Prostate gland (tissue), 2 donors: ENCODE results near the gene TNFSF12. TPM values are rescaled to one million over a fixed set of nuclear protein-coding genes. Genes with fewer than 3 reads are reported as not detected.

Source experiments
- DNase-seq: peaks from one replicate; pipeline ENCODE4 v3.0.0-alpha.2; 2019; ENCODE audit warnings: low spot score
- H3K27ac ChIP-seq, 2 donors: fragments of 200-600 bp; sonication (generic); 2 replicates each; pipeline ENCODE4 v1.5.1; 2017 to 2019
- H3K27me3 ChIP-seq: fragments of 200-600 bp; sonication (generic); replicated peaks from 2 replicates; pipeline ENCODE4 v1.5.1; 2019; ENCODE audit not compliant: insufficient read depth
- H3K36me3 ChIP-seq, 2 donors: fragments of 200-600 bp; sonication (generic); 1 replicate in 1 of 2; 2 replicates in 1 of 2; pipeline versions ENCODE4 v1.5.1 to v1.8.1; 2017 to 2019
- H3K4me1 ChIP-seq: fragments of 200-600 bp; sonication (generic); replicated peaks from 2 replicates; pipeline ENCODE4 v1.5.1; 2019
- H3K4me3 ChIP-seq, 2 donors: fragments of 200-600 bp; sonication (generic); 2 replicates each; pipeline ENCODE4 v1.5.1; 2017 to 2019
- H3K9me3 ChIP-seq: fragments of 200-600 bp; sonication (generic); 2 replicates; pipeline ENCODE4 v1.5.1; 2017
- CTCF ChIP-seq, 4 experiments: fragments of 200-600 bp in 2 of 4; fragments of 450-650 bp in 2 of 4; sonication (generic) in 2 of 4; IDR thresholded peaks; 1 replicate in 3 of 4; 2 replicates in 1 of 4; pipeline ENCODE4 v1.5.1; 2016 to 2019; ENCODE audit warnings: antibody characterized with exemption in 4 of 4, mild to moderate bottlenecking in 2 of 4, moderate library complexity in 2 of 4
- POLR2A ChIP-seq: fragments of 450-650 bp; IDR thresholded peaks from one replicate; pipeline ENCODE4 v1.6.1; 2016; ENCODE audit warnings: antibody characterized with exemption, mild to moderate bottlenecking
- POLR2AphosphoS5 ChIP-seq: sonication (generic); formaldehyde crosslinking; IDR thresholded peaks from one replicate; pipeline ENCODE4 v1.6.1; 2017; ENCODE audit warnings: antibody characterized with exemption
- WGBS: methylation state at CpG from one replicate; pipeline ENCODE4 v1.1.5; 2018; 5-methylcytosine and 5-hydroxymethylcytosine counted together
- intact Hi-C: fragments of 100-400 bp; cut with DNase I; formaldehyde crosslinking; loops from one replicate; pipeline ENCODE4 v1.14.2; 2022
- total RNA-seq, 2 donors: library from RNA; depleted of rRNA; stranded (reverse); fragments of >200 nt; gene quantifications; one replicate each; pipeline ENCODE4 v1.1.0, GENCODE V29; 2016

Gene TNFSF12
- total RNA-seq, 2 donors from 2014 or later: 29.9 to 47.9 TPM

GRCh38 chr17:7572588-7573323 is 23.9 kb downstream of the TNFSF12 start:
- DNase-seq: peak; percentile 100
- whole genome bisulfite sequencing: under 1% methylated on average over 52 of the region's 73 CpGs
- Histone ChIP-seq H3K27ac (peak overlapping the region; percentile 98), H3K27me3 (no peaks in the 10 kb centered on the region), H3K36me3 (peaks cover 22 to 42% of the 10 kb centered on the region in 2 donors), H3K4me1 (no peaks in the 10 kb centered on the region), H3K4me3 (peak overlapping the region; percentile 99 to 100), H3K9me3 (no peaks in the 10 kb centered on the region)
- TF ChIP-seq POLR2AphosphoS5: peak; percentile 100
- TF ChIP-seq POLR2A: peak; percentile 98
- TF ChIP-seq CTCF (IDR thresholded peaks at IDR 0.05): peak in 1 of 4 experiments; percentile 62
- intact Hi-C loops: loop anchor here (5.0 kb wide), 1 partner anchor 115 kb away; the partner anchor contains the start of genes TP53 and WRAP53

GRCh38 chr17:7573324-7574080 is 24.6 kb downstream of the TNFSF12 start:
- H3K9me3 ChIP-seq: no peaks in the 10 kb centered on the region
- peak in 1 of 4 experiments; percentile 1 for TF ChIP-seq CTCF (IDR thresholded peaks at IDR 0.05)
- peak; percentile 57 for TF ChIP-seq POLR2A
- peak; percentile 96 for TF ChIP-seq POLR2AphosphoS5
- 1% methylated on average over 67 of the region's 71 CpGs for WGBS
- peaks cover 26 to 49% of the 10 kb centered on the region in 2 donors for H3K36me3 ChIP-seq
- peak; percentile 89 for DNase-seq
- H3K4me3 ChIP-seq: peak overlapping the region; percentile 99 to 100
- H3K27me3 ChIP-seq: no peaks in the 10 kb centered on the region
- no peaks in the 10 kb centered on the region for H3K4me1 ChIP-seq
- H3K27ac ChIP-seq: peak overlapping the region; percentile 98
- intact Hi-C loops: loop anchor here (5.0 kb wide), 1 partner anchor 114 kb away; the partner anchor contains the start of genes TP53 and WRAP53

GRCh38 chr17:7574176-7574953 is 25.5 kb downstream of the TNFSF12 start:
- intact Hi-C loops: loop anchor here (5.0 kb wide), 1 partner anchor 113 kb away; the partner anchor contains the start of genes TP53 and WRAP53
- no peaks in the 10 kb centered on the region for H3K27me3 ChIP-seq
- H3K4me1 ChIP-seq: no peaks in the 10 kb centered on the region
- no peaks in the 10 kb centered on the region for H3K9me3 ChIP-seq
- TF ChIP-seq POLR2AphosphoS5: no peak
- TF ChIP-seq CTCF (IDR thresholded peaks at IDR 0.05): no peak
- TF ChIP-seq POLR2A: no peak
- WGBS: 19% methylated on average over 15 of the region's 15 CpGs
- no peak for DNase-seq
- H3K27ac ChIP-seq: peak overlapping the region; percentile 98
- peaks cover 26 to 49% of the 10 kb centered on the region in 2 donors for H3K36me3 ChIP-seq
- H3K4me3 ChIP-seq: peak overlapping the region; percentile 99 to 100

GRCh38 chr17:7575481-7575883 is 26.6 kb downstream of the TNFSF12 start:
- H3K27ac ChIP-seq: no peak overlapping the region
- H3K4me3 ChIP-seq: no peak overlapping the region
- peaks cover 26 to 46% of the 10 kb centered on the region in 2 donors for H3K36me3 ChIP-seq
- no peak for DNase-seq
- H3K4me1 ChIP-seq: no peaks in the 10 kb centered on the region
- WGBS: 67% methylated on average over 1 of the region's 1 CpG
- TF ChIP-seq POLR2AphosphoS5: no peak
- no peak for TF ChIP-seq CTCF (IDR thresholded peaks at IDR 0.05)
- no peak for TF ChIP-seq POLR2A
- H3K9me3 ChIP-seq: no peaks in the 10 kb centered on the region
- intact Hi-C loops: no loop called here
- no peaks in the 10 kb centered on the region for H3K27me3 ChIP-seq
